ENCODE results near the gene GCGR. TPM values are rescaled to one million over a fixed set of nuclear protein-coding genes. Genes with fewer than 3 reads are reported as not detected.

The GCGR gene
- total and polyA plus RNA-seq, 2 of the 13 experiments (the other 11 are each of a cell fraction or from before 2014, with no cell fraction given) = 0.04 to 0.13 TPM

- POLR2A ChIA-PET = interaction anchor here (1.3 to 2.1 kb wide), 6 partner anchors 10 to 214 kb away, joined by 5 to 52 read pairs (median 8); partner anchors contain the start of genes DCXR and MCRIP1
- in situ Hi-C loops (cut with HindIII; ENCODE audit: extremely low pct_ligation_motif_present, low pct_unique_long_range_greater_than_20kb) = no loop called here
Observed at GRCh38 chr17:81822996-81823819, 19.3 kb downstream of the GCGR start.

GRCh38 chr17:81823820-81824550, 20.0 kb downstream of the GCGR start:
- in situ Hi-C loops (cut with HindIII; ENCODE audit: extremely low pct_ligation_motif_present, low pct_unique_long_range_greater_than_20kb) (no loop called here), intact Hi-C loops (cut with micrococcal nuclease; ENCODE audit: unreplicated experiment) (loop anchor here (5.0 kb wide), 1 partner anchor 38 kb away; the partner anchor contains the start of gene P4HB)
- no peak overlapping the region for H3K4me3 ChIP-seq (replicated peaks in 1 of 3; ENCODE audit: insufficient read depth in 1 of 3, low read depth in 2 of 3, low read length in 3 of 3)
- ChIA-PET POLR2A (interaction anchor here (1.4 kb wide), 1 partner anchor 9 kb away, joined by 7 read pairs; the partner anchor contains the start of gene MCRIP1), CTCF (ENCODE audit: low intra/inter-chr PET ratio, low total read pairs) (no interaction called here)
- BruUV-seq (replicated peaks) = no TSS peak
- H3K9ac ChIP-seq (ENCODE audit: insufficient read depth, low read depth, low read length) = no peak overlapping the region
- no peak overlapping the region for H2AFZ ChIP-seq (ENCODE audit: low read length)
- DNase-seq (ENCODE audit: low spot score) (no peak), ATAC-seq (no peak), FAIRE-seq (no peak)
- no peaks in the 10 kb centered on the region for H3K9me3 ChIP-seq (ENCODE audit: low read length)
- peaks cover 2 to 6% of the 10 kb centered on the region in 2 experiments; a peak in 2 of 5 replicates for H3K36me3 ChIP-seq (replicated peaks in 1 of 2; ENCODE audit: control insufficient read depth in 1 of 2, insufficient read depth in 2 of 2, low read length in 2 of 2)
- H3K4me2 ChIP-seq (ENCODE audit: low read depth, low read length) = no peak overlapping the region
- H3K27me3 ChIP-seq (ENCODE audit: control insufficient read depth in 1 of 2, insufficient read depth in 2 of 2, low read length in 2 of 2) = no peaks in the 10 kb centered on the region; a peak in 2 of 5 replicates
- 93% methylated on average over 26 of the region's 33 CpGs for WGBS (ENCODE audit: low lambda C conversion rate)
- H4K20me1 ChIP-seq (ENCODE audit: insufficient read depth, low read length) = no peaks in the 10 kb centered on the region; the same call in 1 of the 2 replicates
- peaks cover 3% of the 10 kb centered on the region for H3K79me2 ChIP-seq (ENCODE audit: insufficient read depth, low read length)
- H3K27ac ChIP-seq (ENCODE audit: extremely low read length, insufficient read depth, low read length) = no peak overlapping the region
- no peak for TF ChIP-seq ZBTB14 (CRISPR knock-in tag; IDR thresholded peaks at IDR 0.05)
- H3K4me1 ChIP-seq (ENCODE audit: insufficient read depth, low read length) = peaks cover 31% of the 10 kb centered on the region

More at GRCh38 chr17:81822996-81823819, 19.3 kb downstream of the GCGR start:
- H3K4me1 ChIP-seq (ENCODE audit: insufficient read depth, low read length) = peaks cover 25% of the 10 kb centered on the region
- TF ChIP-seq JUND (CRISPR knock-in tag; IDR thresholded peaks at IDR 0.05) = no peak
- peak; percentile 49; the same call in 1 of the 2 replicates for TF ChIP-seq RBFOX2 (IDR thresholded peaks at IDR 0.05; ENCODE audit: low read depth, low read length)
- no peaks in the 10 kb centered on the region for H3K9me3 ChIP-seq (ENCODE audit: low read length)
- no peak overlapping the region for H3K4me2 ChIP-seq (ENCODE audit: low read depth, low read length)
- intact Hi-C loops (cut with micrococcal nuclease; ENCODE audit: unreplicated experiment) = loop anchor here (5.0 kb wide), 1 partner anchor 39 kb away; the partner anchor contains the start of gene P4HB
- FAIRE-seq (no peak), ATAC-seq (no peak), DNase-seq (ENCODE audit: low spot score) (no peak)
- 95% methylated on average over 21 of the region's 30 CpGs for WGBS (ENCODE audit: low lambda C conversion rate)
- H3K27me3 ChIP-seq (ENCODE audit: control insufficient read depth in 1 of 2, insufficient read depth in 2 of 2, low read length in 2 of 2) = no peaks in the 10 kb centered on the region; a peak in 2 of 5 replicates
- no peak overlapping the region for H3K9ac ChIP-seq (ENCODE audit: insufficient read depth, low read depth, low read length)
- H4K20me1 ChIP-seq (ENCODE audit: insufficient read depth, low read length) = no peaks in the 10 kb centered on the region; the same call in 1 of the 2 replicates
- H3K36me3 ChIP-seq (replicated peaks in 1 of 2; ENCODE audit: control insufficient read depth in 1 of 2, insufficient read depth in 2 of 2, low read length in 2 of 2) = peaks cover 2 to 6% of the 10 kb centered on the region in 2 experiments; a peak in 2 of 5 replicates
- H3K4me3 ChIP-seq (replicated peaks in 1 of 3; ENCODE audit: insufficient read depth in 1 of 3, low read depth in 2 of 3, low read length in 3 of 3) = no peak overlapping the region
- no TSS peak for BruUV-seq (replicated peaks)
- H2AFZ ChIP-seq (ENCODE audit: low read length) = no peak overlapping the region
- CTCF ChIA-PET (ENCODE audit: low intra/inter-chr PET ratio, low total read pairs) = interaction anchor here (1.4 kb wide), 1 partner anchor 22 kb away, joined by 3 read pairs; no protein-coding TSS in a partner anchor
- H3K27ac ChIP-seq (ENCODE audit: extremely low read length, insufficient read depth, low read length) = no peak overlapping the region
- H3K79me2 ChIP-seq (ENCODE audit: insufficient read depth, low read length) = no peaks in the 10 kb centered on the region

Data from HepG2 (cell line).